Psoas muscle (tissue), 8 donors: ENCODE results near the gene HOMER3. TPM values are rescaled to one million over a fixed set of nuclear protein-coding genes. Genes with fewer than 3 reads are reported as not detected.
"Not testable (repeated sequence)": the region's sequence is repeated elsewhere in the genome, so short reads cannot be mapped to it uniquely, and the experiment has no call there.

Experiments
- ATAC-seq, 4 donors: fragments of 200-7000 bp; cut with Tn5 transposase; one replicate each; pipeline ENCODE4 v1.9.1; 2020; ENCODE audit warnings: moderate library complexity in 3 of 4, mild to moderate bottlenecking in 2 of 4
- DNase-seq, 2 donors: peaks; one replicate each; pipeline ENCODE4 v3.0.0-alpha.2; 2020
- H3K27ac ChIP-seq: fragments of 200-600 bp; one replicate; pipeline ENCODE4 v1.8.0; 2022
- H3K27me3 ChIP-seq, 3 donors: fragments of 200-600 bp in 1 of 3; one replicate each; pipeline versions ENCODE4 v1.6.1 to v1.8.0; 2013 to 2022; ENCODE audit warnings: low read length in 2 of 3, mild to moderate bottlenecking in 2 of 3, moderate library complexity in 1 of 3; ENCODE audit not compliant: insufficient read depth in 3 of 3
- H3K36me3 ChIP-seq, 2 donors: fragments of 200-600 bp in 1 of 2; one replicate each; pipeline versions ENCODE4 v1.6.1 to v1.8.0; 2013 to 2022; ENCODE audit warnings: low read depth in 1 of 2, mild to moderate bottlenecking in 1 of 2, moderate library complexity in 1 of 2; ENCODE audit not compliant: insufficient read depth in 1 of 2
- H3K4me1 ChIP-seq: fragments of 200-600 bp; one replicate; pipeline ENCODE4 v1.8.0; 2022
- H3K4me3 ChIP-seq: fragments of 200-600 bp; one replicate; pipeline ENCODE4 v1.8.0; 2022; ENCODE audit warnings: mild to moderate bottlenecking
- H3K9me3 ChIP-seq: fragments of 200-600 bp; one replicate; pipeline ENCODE4 v1.8.0; 2022
- CTCF ChIP-seq: fragments of 200-600 bp; IDR thresholded peaks from one replicate; pipeline ENCODE4 v1.8.0; 2022; ENCODE audit warnings: antibody characterized with exemption
- WGBS, 3 donors: extraction: QIAGEN DNeasy Blood & Tissue Kit; methylation state at CpG; one replicate each; pipeline versions ENCODE4 v1.1.6 to v1.1.7; 2013; 5-methylcytosine and 5-hydroxymethylcytosine counted together
- intact Hi-C, 2 donors: fragments of 100-400 bp; cut with DNase I; formaldehyde crosslinking; loops; one replicate each; pipeline versions ENCODE4 v1.11.0 to v1.14.2; 2022
- polyA plus RNA-seq, 3 donors: library from polyadenylated mRNA; stranded (reverse); fragments of 200-250 nt; gene quantifications; one replicate each; pipeline ENCODE4 v1.2.3, GENCODE V29; 2013
- total RNA-seq, 4 donors: library from RNA; stranded (reverse); fragmentation: NEBNext Ultra II Directional in 2 of 4; extraction: Animal tissue kit (Norgen Biotek cat#: 25700) in 2 of 4; gene quantifications; one replicate each; pipeline versions ENCODE4 v1.2.1 to v1.2.4, GENCODE V29; 2021 to 2023
- donor health status: healthy with polysubstance abuse.
- donor health status: DM: no; HTN: no; CAD: no; lungs with moderate emphysema.
- donor health status: Bipolar disorder and iron deficiency.
- donor health status: healthy.
- donor health status: DM: yes; HTN: yes; CAD: no.
- donor health status: DM: no; HTN: no; CAD: no.
- donor health status: DM: no; HTN: no; CAD: no.
- donor health status: DM: yes; HTN: yes; CAD: no.

Gene HOMER3
- total and polyA plus RNA-seq, 7 donors = 61.4 to 86.2 (median 72.9) TPM

DNA sequence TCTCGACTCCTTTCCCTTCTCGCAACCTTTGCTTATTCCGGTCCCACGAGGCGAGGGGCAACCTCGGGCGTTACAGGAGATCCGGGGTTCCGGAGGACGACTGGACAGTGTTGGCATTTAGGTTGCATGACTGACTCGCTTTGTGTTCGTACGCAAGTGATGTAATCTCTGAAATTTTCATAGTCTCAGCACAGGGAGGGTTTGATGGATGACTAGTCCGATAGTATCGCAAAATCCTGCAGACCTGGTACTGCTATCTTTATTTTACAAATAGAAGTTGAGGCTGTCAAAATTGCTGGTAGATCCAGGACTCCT, 21.2 kb downstream of the HOMER3 start:
- 0 to 1% (median 1%) methylated on average over 15 of the region's 15 CpGs for WGBS, 3 donors

GRCh38 chr19:18919086-18919899, 21.7 kb downstream of the HOMER3 start, which contains the start of the genes COPE and DDX49:
COPE (minus strand) TSS chr19:18919387; CDS start chr19:18919348, 39 bp downstream.
DDX49 (plus strand) TSS chr19:18919715; CDS start chr19:18919742, 27 bp downstream.
- peak; percentile 97 to 98 (median 98) for ATAC-seq
- no peaks in the 10 kb centered on the region for H3K27me3 ChIP-seq
- peak within 1 kb of the TSS; percentile 94 for H3K27ac ChIP-seq
- intact Hi-C loops = loop anchor here in 1 of 2 donors (1.0 kb wide), 1 partner anchor 21 kb away; no protein-coding TSS in a partner anchor
- 0 to 1% (median 0%) methylated on average over 66 to 72 of the region's 72 CpGs for WGBS, 3 donors
- DNase-seq = peak; percentile 98
- peaks cover 20% of the 10 kb centered on the region for H3K4me1 ChIP-seq
- TF ChIP-seq CTCF = no peak
- H3K9me3 ChIP-seq = no peaks in the 10 kb centered on the region
- H3K36me3 ChIP-seq = peaks cover 0 to 39% of the 10 kb centered on the region in 2 donors
- peak within 1 kb of the TSS; percentile 81 for H3K4me3 ChIP-seq

More for the DNA sequence above, 21.2 kb downstream of the HOMER3 start:
- H3K9me3 ChIP-seq = no peaks in the 10 kb centered on the region
- ATAC-seq = no peak
- peaks cover 20% of the 10 kb centered on the region for H3K4me1 ChIP-seq
- intact Hi-C loops = loop anchor here in 1 of 2 donors (1.0 kb wide), 1 partner anchor 20 kb away; no protein-coding TSS in a partner anchor
- peak overlapping the region; percentile 94 for H3K27ac ChIP-seq
- H3K27me3 ChIP-seq = no peaks in the 10 kb centered on the region
- peak overlapping the region; percentile 81 for H3K4me3 ChIP-seq
- peaks cover 4 to 45% of the 10 kb centered on the region in 2 donors for H3K36me3 ChIP-seq
- TF ChIP-seq CTCF = no peak
- DNase-seq = no peak

DNA sequence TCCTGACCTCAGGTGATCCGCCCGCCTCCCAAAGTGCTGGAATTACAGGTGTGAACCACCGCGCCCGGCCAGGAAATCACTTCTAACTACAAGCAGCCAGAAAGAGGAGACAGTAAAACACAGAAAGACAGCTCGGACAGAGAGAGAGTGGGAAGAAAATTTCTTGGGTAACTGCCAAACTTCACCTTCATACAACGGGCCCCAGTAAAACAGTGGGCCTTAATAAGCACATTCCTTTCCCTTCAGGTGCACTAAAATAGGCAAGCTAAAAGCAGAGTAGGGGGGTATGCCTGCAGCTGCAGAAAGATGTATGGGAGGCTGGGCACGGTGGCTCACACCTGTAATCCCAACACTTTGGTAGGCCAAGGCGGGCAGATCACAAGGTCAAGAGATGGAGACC, 23.4 kb downstream of the HOMER3 start:
- Histone ChIP-seq H3K36me3 (peaks cover 0 to 24% of the 10 kb centered on the region in 2 donors), H3K4me3 (peak overlapping the region; percentile 81), H3K4me1 (peaks cover 20% of the 10 kb centered on the region)
- ATAC-seq, DNase-seq, intact Hi-C loops, H3K27me3 ChIP-seq, H3K27ac ChIP-seq, H3K9me3 ChIP-seq: not testable (repeated sequence)
- 81 to 86% (median 86%) methylated on average over 9 of the region's 9 CpGs for WGBS, 3 donors

GRCh38 chr19:18915639-18916038, 25.4 kb downstream of the HOMER3 start:
- H3K9me3 ChIP-seq = no peaks in the 10 kb centered on the region

More at GRCh38 chr19:18915639-18916038, 25.4 kb downstream of the HOMER3 start:
- Histone ChIP-seq H3K27me3 (no peaks in the 10 kb centered on the region), H3K4me1 (peaks cover 16% of the 10 kb centered on the region), H3K4me3 (no peak overlapping the region), H3K27ac (no peak overlapping the region), H3K36me3 (peaks cover 0 to 22% of the 10 kb centered on the region in 2 donors)
- ATAC-seq (peak in 2 of 4 donors; percentile 9 to 10), DNase-seq (peak; percentile 49 to 71)
- intact Hi-C loops = no loop called here
- WGBS, 3 donors = 41 to 51% (median 41%) methylated on average over 5 of the region's 5 CpGs
- TF ChIP-seq CTCF = peak; percentile 48
